ENCODE results near the gene CCDC97. TPM values are rescaled to one million over a fixed set of nuclear protein-coding genes. Genes with fewer than 3 reads are reported as not detected.

The CCDC97 gene
- total and polyA plus RNA-seq, 2 of the 8 experiments (the other 6 are each of a cell fraction or from before 2014, with no cell fraction given): 19.8 to 27.1 TPM

DNA sequence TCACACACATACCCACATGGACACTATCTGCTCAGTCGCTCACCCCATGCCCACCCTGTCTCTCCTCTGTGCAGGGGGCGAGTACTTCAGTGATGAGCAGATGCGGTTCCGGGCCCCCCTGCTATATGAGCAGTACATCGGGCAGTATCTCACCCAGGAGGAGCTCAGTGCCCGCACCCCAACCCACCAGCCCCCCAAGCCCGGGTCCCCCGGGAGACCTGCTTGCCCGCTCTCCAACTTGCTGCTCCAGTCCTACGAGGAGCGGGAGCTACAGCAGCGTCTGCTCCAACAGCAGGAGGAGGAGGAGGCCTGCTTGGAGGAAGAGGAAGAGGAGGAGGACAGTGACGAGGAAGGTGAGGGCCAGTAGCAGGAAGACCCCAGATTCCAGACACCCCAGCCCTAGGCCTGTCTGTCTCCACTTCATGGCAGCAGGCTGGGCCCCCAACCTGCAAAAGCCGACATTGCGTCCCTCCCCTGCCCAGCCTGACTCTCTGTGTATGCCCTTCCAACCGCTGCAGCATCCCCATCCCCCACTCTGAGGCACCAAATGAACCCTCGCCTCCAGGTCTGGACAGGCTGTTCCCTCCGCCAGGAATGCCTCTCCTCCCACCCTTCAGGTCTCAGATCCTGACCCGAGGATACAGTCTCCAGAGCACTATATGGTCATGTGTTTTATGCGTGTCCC lies 9.7 kb downstream of the CCDC97 start (continued):
- TF ChIP-seq EZH2 (IDR thresholded peaks at IDR 0.05; ENCODE audit: low read depth, low read length, severe bottlenecking) (no peak), NRF1 (IDR thresholded peaks at IDR 0.05; ENCODE audit: low read depth, low read length) (no peak), FOSL1 (IDR thresholded peaks at IDR 0.05; ENCODE audit: insufficient read depth, low read depth, low read length) (no peak), NANOG (IDR thresholded peaks at IDR 0.05; ENCODE audit: insufficient read depth, low read depth, low read length, poor library complexity, severe bottlenecking) (no peak), POU5F1 (IDR thresholded peaks at IDR 0.05; ENCODE audit: low read depth, low read length) (no peak), YY1 (IDR thresholded peaks at IDR 0.05; ENCODE audit: low read depth, low read length) (no peak), POLR2AphosphoS5 (IDR thresholded peaks at IDR 0.05; ENCODE audit: low read depth, low read length) (no peak), CHD2 (IDR thresholded peaks at IDR 0.05; ENCODE audit: low read length) (no peak)
- TF ChIP-seq, protein P1, sequence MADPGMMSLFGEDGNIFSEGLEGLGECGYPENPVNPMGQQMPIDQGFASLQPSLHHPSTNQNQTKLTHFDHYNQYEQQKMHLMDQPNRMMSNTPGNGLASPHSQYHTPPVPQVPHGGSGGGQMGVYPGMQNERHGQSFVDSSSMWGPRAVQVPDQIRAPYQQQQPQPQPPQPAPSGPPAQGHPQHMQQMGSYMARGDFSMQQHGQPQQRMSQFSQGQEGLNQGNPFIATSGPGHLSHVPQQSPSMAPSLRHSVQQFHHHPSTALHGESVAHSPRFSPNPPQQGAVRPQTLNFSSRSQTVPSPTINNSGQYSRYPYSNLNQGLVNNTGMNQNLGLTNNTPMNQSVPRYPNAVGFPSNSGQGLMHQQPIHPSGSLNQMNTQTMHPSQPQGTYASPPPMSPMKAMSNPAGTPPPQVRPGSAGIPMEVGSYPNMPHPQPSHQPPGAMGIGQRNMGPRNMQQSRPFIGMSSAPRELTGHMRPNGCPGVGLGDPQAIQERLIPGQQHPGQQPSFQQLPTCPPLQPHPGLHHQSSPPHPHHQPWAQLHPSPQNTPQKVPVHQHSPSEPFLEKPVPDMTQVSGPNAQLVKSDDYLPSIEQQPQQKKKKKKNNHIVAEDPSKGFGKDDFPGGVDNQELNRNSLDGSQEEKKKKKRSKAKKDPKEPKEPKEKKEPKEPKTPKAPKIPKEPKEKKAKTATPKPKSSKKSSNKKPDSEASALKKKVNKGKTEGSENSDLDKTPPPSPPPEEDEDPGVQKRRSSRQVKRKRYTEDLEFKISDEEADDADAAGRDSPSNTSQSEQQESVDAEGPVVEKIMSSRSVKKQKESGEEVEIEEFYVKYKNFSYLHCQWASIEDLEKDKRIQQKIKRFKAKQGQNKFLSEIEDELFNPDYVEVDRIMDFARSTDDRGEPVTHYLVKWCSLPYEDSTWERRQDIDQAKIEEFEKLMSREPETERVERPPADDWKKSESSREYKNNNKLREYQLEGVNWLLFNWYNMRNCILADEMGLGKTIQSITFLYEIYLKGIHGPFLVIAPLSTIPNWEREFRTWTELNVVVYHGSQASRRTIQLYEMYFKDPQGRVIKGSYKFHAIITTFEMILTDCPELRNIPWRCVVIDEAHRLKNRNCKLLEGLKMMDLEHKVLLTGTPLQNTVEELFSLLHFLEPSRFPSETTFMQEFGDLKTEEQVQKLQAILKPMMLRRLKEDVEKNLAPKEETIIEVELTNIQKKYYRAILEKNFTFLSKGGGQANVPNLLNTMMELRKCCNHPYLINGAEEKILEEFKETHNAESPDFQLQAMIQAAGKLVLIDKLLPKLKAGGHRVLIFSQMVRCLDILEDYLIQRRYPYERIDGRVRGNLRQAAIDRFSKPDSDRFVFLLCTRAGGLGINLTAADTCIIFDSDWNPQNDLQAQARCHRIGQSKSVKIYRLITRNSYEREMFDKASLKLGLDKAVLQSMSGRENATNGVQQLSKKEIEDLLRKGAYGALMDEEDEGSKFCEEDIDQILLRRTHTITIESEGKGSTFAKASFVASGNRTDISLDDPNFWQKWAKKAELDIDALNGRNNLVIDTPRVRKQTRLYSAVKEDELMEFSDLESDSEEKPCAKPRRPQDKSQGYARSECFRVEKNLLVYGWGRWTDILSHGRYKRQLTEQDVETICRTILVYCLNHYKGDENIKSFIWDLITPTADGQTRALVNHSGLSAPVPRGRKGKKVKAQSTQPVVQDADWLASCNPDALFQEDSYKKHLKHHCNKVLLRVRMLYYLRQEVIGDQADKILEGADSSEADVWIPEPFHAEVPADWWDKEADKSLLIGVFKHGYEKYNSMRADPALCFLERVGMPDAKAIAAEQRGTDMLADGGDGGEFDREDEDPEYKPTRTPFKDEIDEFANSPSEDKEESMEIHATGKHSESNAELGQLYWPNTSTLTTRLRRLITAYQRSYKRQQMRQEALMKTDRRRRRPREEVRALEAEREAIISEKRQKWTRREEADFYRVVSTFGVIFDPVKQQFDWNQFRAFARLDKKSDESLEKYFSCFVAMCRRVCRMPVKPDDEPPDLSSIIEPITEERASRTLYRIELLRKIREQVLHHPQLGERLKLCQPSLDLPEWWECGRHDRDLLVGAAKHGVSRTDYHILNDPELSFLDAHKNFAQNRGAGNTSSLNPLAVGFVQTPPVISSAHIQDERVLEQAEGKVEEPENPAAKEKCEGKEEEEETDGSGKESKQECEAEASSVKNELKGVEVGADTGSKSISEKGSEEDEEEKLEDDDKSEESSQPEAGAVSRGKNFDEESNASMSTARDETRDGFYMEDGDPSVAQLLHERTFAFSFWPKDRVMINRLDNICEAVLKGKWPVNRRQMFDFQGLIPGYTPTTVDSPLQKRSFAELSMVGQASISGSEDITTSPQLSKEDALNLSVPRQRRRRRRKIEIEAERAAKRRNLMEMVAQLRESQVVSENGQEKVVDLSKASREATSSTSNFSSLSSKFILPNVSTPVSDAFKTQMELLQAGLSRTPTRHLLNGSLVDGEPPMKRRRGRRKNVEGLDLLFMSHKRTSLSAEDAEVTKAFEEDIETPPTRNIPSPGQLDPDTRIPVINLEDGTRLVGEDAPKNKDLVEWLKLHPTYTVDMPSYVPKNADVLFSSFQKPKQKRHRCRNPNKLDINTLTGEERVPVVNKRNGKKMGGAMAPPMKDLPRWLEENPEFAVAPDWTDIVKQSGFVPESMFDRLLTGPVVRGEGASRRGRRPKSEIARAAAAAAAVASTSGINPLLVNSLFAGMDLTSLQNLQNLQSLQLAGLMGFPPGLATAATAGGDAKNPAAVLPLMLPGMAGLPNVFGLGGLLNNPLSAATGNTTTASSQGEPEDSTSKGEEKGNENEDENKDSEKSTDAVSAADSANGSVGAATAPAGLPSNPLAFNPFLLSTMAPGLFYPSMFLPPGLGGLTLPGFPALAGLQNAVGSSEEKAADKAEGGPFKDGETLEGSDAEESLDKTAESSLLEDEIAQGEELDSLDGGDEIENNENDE (IDR thresholded peaks at IDR 0.05; ENCODE audit: insufficient replicate concordance, low read length): no peak

Measured in H1 (cell line).